CD14-positive monocyte (primary cell): Measurements from ENCODE around the gene RPS19BP1. TPM values are rescaled to one million over a fixed set of nuclear protein-coding genes. Genes with fewer than 3 reads are reported as not detected.

ENCODE experiments used
- DNase-seq, 3 donors: peaks; one replicate each; pipeline ENCODE4 v3.0.0-alpha.2; 2011 to 2022
- H2AFZ ChIP-seq: 2 replicates; pipeline ENCODE4 v1.6.0; 2012; ENCODE audit warnings: mild to moderate bottlenecking, low read depth, low read length, inconsistent platforms; ENCODE audit not compliant: insufficient read depth, poor library complexity, severe bottlenecking
- H3K27ac ChIP-seq, 2 donors: 1 replicate in 1 of 2; 2 replicates in 1 of 2; pipeline ENCODE4 v1.5.1; 2012 to 2013; ENCODE audit warnings: low read length in 2 of 2, control low read depth in 1 of 2, inconsistent platforms in 1 of 2, low read depth in 1 of 2, mild to moderate bottlenecking in 1 of 2
- H3K27me3 ChIP-seq, 2 donors: one replicate each; pipeline versions ENCODE4 v1.6.0 to v1.6.1; 2011 to 2013; ENCODE audit warnings: low read length in 2 of 2; ENCODE audit not compliant: control insufficient read depth in 2 of 2, insufficient read depth in 2 of 2
- H3K36me3 ChIP-seq, 2 donors: replicated peaks in 1 of 2; 1 replicate in 1 of 2; 2 replicates in 1 of 2; pipeline versions ENCODE4 v1.5.1 to v1.6.1; 2012 to 2013; ENCODE audit warnings: low read length in 2 of 2, control low read depth in 1 of 2, inconsistent platforms in 1 of 2, mild to moderate bottlenecking in 1 of 2; ENCODE audit not compliant: insufficient read depth in 2 of 2, control insufficient read depth in 1 of 2
- H3K4me1 ChIP-seq, 2 donors: 1 replicate in 1 of 2; 2 replicates in 1 of 2; pipeline versions ENCODE4 v1.5.1 to v1.6.1; 2012 to 2013; ENCODE audit warnings: low read length in 2 of 2, control low read depth in 1 of 2, inconsistent platforms in 1 of 2, mild to moderate bottlenecking in 1 of 2, moderate library complexity in 1 of 2; ENCODE audit not compliant: insufficient read depth in 2 of 2, control insufficient read depth in 1 of 2
- H3K4me2 ChIP-seq: replicated peaks from 2 replicates; pipeline ENCODE3; 2012; ENCODE audit warnings: low read length, moderate library complexity, mild to moderate bottlenecking; ENCODE audit not compliant: poor library complexity, severe bottlenecking; ENCODE audit errors: extremely low read depth
- H3K4me3 ChIP-seq, 3 experiments: fragments of 200-600 bp in 1 of 3; sonication (generic) in 1 of 3; replicated peaks in 1 of 3; 1 replicate in 2 of 3; 2 replicates in 1 of 3; pipeline ENCODE4 v1.5.1; 2011 to 2013; ENCODE audit warnings: low read length in 3 of 3, mild to moderate bottlenecking in 3 of 3, control low read depth in 2 of 3, low read depth in 2 of 3, inconsistent platforms in 1 of 3, moderate library complexity in 1 of 3
- H3K79me2 ChIP-seq: 2 replicates; pipeline ENCODE4 v1.6.0; 2012; ENCODE audit warnings: mild to moderate bottlenecking, control low read depth, inconsistent platforms, low read length, moderate library complexity; ENCODE audit not compliant: insufficient read depth
- H3K9ac ChIP-seq: 2 replicates; pipeline ENCODE4 v1.6.0; 2017; ENCODE audit warnings: low read length, mild to moderate bottlenecking; ENCODE audit not compliant: insufficient read depth, poor library complexity, severe bottlenecking
- H3K9me3 ChIP-seq, 2 donors: replicated peaks in 1 of 2; 1 replicate in 1 of 2; 2 replicates in 1 of 2; pipeline versions ENCODE4 v1.5.1 to v1.6.1; 2012 to 2013; ENCODE audit warnings: low read length in 2 of 2, control low read depth in 1 of 2; ENCODE audit not compliant: control insufficient read depth in 1 of 2, insufficient read depth in 1 of 2
- H4K20me1 ChIP-seq: 2 replicates; pipeline ENCODE4 v1.6.0; 2012; ENCODE audit warnings: mild to moderate bottlenecking, low read length, control low read depth, moderate library complexity; ENCODE audit not compliant: insufficient read depth
- H3K27ac Mint-ChIP-seq, 7 donors: one replicate each; pipeline ENCODE4 v1.8.0; 2020; ENCODE audit warnings: mild to moderate bottlenecking in 7 of 7, mixed read lengths in 7 of 7, moderate library complexity in 6 of 7, inconsistent platforms in 2 of 7
- H3K27me3 Mint-ChIP-seq, 3 donors: one replicate each; pipeline ENCODE4 v1.8.0; 2021 to 2022; ENCODE audit warnings: low read depth in 3 of 3, mild to moderate bottlenecking in 3 of 3, mixed read lengths in 3 of 3, moderate library complexity in 3 of 3, inconsistent platforms in 1 of 3
- H3K36me3 Mint-ChIP-seq, 2 donors: one replicate each; pipeline ENCODE4 v1.8.0; 2020; ENCODE audit warnings: mixed read lengths in 2 of 2, inconsistent platforms in 1 of 2, mild to moderate bottlenecking in 1 of 2
- H3K4me1 Mint-ChIP-seq: one replicate; pipeline ENCODE4 v1.8.0; 2020; ENCODE audit warnings: mild to moderate bottlenecking, mixed read lengths
- H3K4me3 Mint-ChIP-seq, 2 donors: one replicate each; pipeline ENCODE4 v1.8.0; 2020; ENCODE audit warnings: mild to moderate bottlenecking in 2 of 2, mixed read lengths in 2 of 2, moderate library complexity in 1 of 2
- H3K9me3 Mint-ChIP-seq, 7 donors: one replicate each; pipeline ENCODE4 v1.8.0; 2020 to 2022; ENCODE audit warnings: mixed read lengths in 7 of 7, mild to moderate bottlenecking in 6 of 7, moderate library complexity in 6 of 7, inconsistent platforms in 2 of 7
- CTCF ChIP-seq: fragments of 200-600 bp; IDR thresholded peaks from one replicate; pipeline ENCODE4 v1.8.0; 2022; ENCODE audit warnings: antibody characterized with exemption, mild to moderate bottlenecking
- WGBS: methylation state at CpG from one replicate; pipeline ENCODE4 v1.1.5; 2013; ENCODE audit warnings: missing lambda C conversion rate; ENCODE audit not compliant: insufficient coverage; 5-methylcytosine and 5-hydroxymethylcytosine counted together
- intact Hi-C, 2 donors: fragments of 100-400 bp; cut with micrococcal nuclease; formaldehyde crosslinking; loops; one replicate each; pipeline versions ENCODE4 v1.15.0 to v1.15.1; 2023
- polyA plus RNA-seq, 3 donors: library from polyadenylated mRNA; depleted of rRNA in 1 of 3; unstranded in 2 of 3; stranded (reverse) in 1 of 3; fragments of 300-500 nt in 2 of 3; fragments of >200 nt in 1 of 3; fragmentation: Illumina TruSeq in 2 of 3; gene quantifications; 1 replicate in 2 of 3; 2 replicates in 1 of 3; pipeline ENCODE4 v1.2.3, GENCODE V29; 2012 to 2021

Gene RPS19BP1
- polyA plus RNA-seq, 3 donors: 59.9 to 106 (median 73.5) TPM

GRCh38 chr22:39562839-39563489, 30.4 kb upstream of the RPS19BP1 start:
- no peak overlapping the region for H3K9ac ChIP-seq
- no peak overlapping the region for H3K4me2 ChIP-seq
- H3K27me3 ChIP-seq: peaks cover 9 to 23% of the 10 kb centered on the region in 2 donors
- H3K79me2 ChIP-seq: no peaks in the 10 kb centered on the region
- H3K9me3 Mint-ChIP-seq: peaks cover 0 to 10% (median 6%) of the 10 kb centered on the region in 7 donors
- TF ChIP-seq CTCF: no peak
- intact Hi-C loops: no loop called here
- H3K4me3 ChIP-seq: no peak overlapping the region
- no peaks in the 10 kb centered on the region for H3K9me3 ChIP-seq
- H3K27me3 Mint-ChIP-seq: peaks cover 25 to 39% (median 28%) of the 10 kb centered on the region in 3 donors
- no peaks in the 10 kb centered on the region for H4K20me1 ChIP-seq
- DNase-seq: no peak
- H3K36me3 ChIP-seq: no peaks in the 10 kb centered on the region
- H3K4me3 Mint-ChIP-seq: no peak overlapping the region
- H2AFZ ChIP-seq: no peak overlapping the region
- no peak overlapping the region for H3K27ac Mint-ChIP-seq
- H3K4me1 Mint-ChIP-seq: peaks cover 7% of the 10 kb centered on the region
- no peaks in the 10 kb centered on the region for H3K4me1 ChIP-seq
- peaks cover 0 to 2% of the 10 kb centered on the region in 2 donors for H3K36me3 Mint-ChIP-seq
- WGBS: 80% methylated on average over 9 of the region's 9 CpGs
- H3K27ac ChIP-seq: no peak overlapping the region

GRCh38 chr22:39560127-39560526, 27.6 kb upstream of the RPS19BP1 start:
- Histone ChIP-seq H3K27me3 (peaks cover 25 to 46% of the 10 kb centered on the region in 2 donors), H3K4me2 (no peak overlapping the region), H3K9me3 (peaks cover 0 to 13% of the 10 kb centered on the region in 2 donors), H3K4me3 (no peak overlapping the region), H3K4me1 (no peaks in the 10 kb centered on the region), H3K36me3 (no peaks in the 10 kb centered on the region), H4K20me1 (no peaks in the 10 kb centered on the region), H2AFZ (no peak overlapping the region), H3K27ac (no peak overlapping the region), H3K79me2 (no peaks in the 10 kb centered on the region), H3K9ac (no peak overlapping the region)
- H3K4me3 Mint-ChIP-seq: peak overlapping the region in 1 of 2 donors; percentile 20
- peak; percentile 3 for TF ChIP-seq CTCF
- peaks cover 47 to 60% (median 49%) of the 10 kb centered on the region in 3 donors for H3K27me3 Mint-ChIP-seq
- intact Hi-C loops: no loop called here
- H3K4me1 Mint-ChIP-seq: peaks cover 1% of the 10 kb centered on the region
- H3K36me3 Mint-ChIP-seq: peaks cover 0 to 4% of the 10 kb centered on the region in 2 donors
- H3K27ac Mint-ChIP-seq: no peak overlapping the region
- DNase-seq: no peak
- peaks cover 0 to 7% (median 3%) of the 10 kb centered on the region in 7 donors for H3K9me3 Mint-ChIP-seq
- WGBS: no CpG with 5 or more reads among the region's 6 CpGs
